Astrocyte (in vitro differentiated cells and primary cell): Measurements from ENCODE around the gene SAE1. TPM values are rescaled to one million over a fixed set of nuclear protein-coding genes. Genes with fewer than 3 reads are reported as not detected.

Experiments
- DNase-seq: peaks from one replicate; pipeline ENCODE4 v3.0.0-alpha.2; 2010; ENCODE audit warnings: low read depth
- FAIRE-seq: peaks from 2 replicates; lab custom pipeline; 2011; peaks lifted over from hg19 to GRCh38; lab: Jason Lieb, UNC
- H2AFZ ChIP-seq: 2 replicates; pipeline ENCODE4 v1.6.0; 2012; ENCODE audit warnings: low read depth, low read length, inconsistent platforms
- H3K27ac ChIP-seq: 2 replicates; pipeline ENCODE4 v1.5.1; 2011; ENCODE audit warnings: low read depth, low read length, inconsistent platforms
- H3K27me3 ChIP-seq: 2 replicates; pipeline ENCODE4 v1.6.0; 2011; ENCODE audit warnings: low read length, inconsistent platforms; ENCODE audit not compliant: insufficient read depth
- H3K36me3 ChIP-seq: 2 replicates; pipeline ENCODE4 v1.5.1; 2011; ENCODE audit warnings: low read length, inconsistent platforms; ENCODE audit not compliant: insufficient read depth
- H3K4me1 ChIP-seq: 2 replicates; pipeline ENCODE4 v1.5.1; 2011; ENCODE audit warnings: low read length, inconsistent platforms; ENCODE audit not compliant: insufficient read depth
- H3K4me2 ChIP-seq: 2 replicates; pipeline ENCODE4 v1.6.0; 2012; ENCODE audit warnings: low read length, inconsistent platforms
- H3K4me3 ChIP-seq: 2 replicates; pipeline ENCODE4 v1.5.1; 2011; ENCODE audit warnings: low read depth, mild to moderate bottlenecking, low read length, inconsistent platforms; ENCODE audit not compliant: insufficient read depth
- H3K79me2 ChIP-seq: 2 replicates; pipeline ENCODE4 v1.6.0; 2012; ENCODE audit warnings: mild to moderate bottlenecking, low read length, inconsistent platforms; ENCODE audit not compliant: insufficient read depth
- H3K9ac ChIP-seq: 2 replicates; pipeline ENCODE4 v1.6.0; 2012; ENCODE audit warnings: mild to moderate bottlenecking, low read length, inconsistent platforms
- H3K9me3 ChIP-seq: 2 replicates; pipeline ENCODE4 v1.5.1; 2012; ENCODE audit warnings: low read depth, mild to moderate bottlenecking, low read length, inconsistent platforms; ENCODE audit not compliant: insufficient read depth
- H4K20me1 ChIP-seq: 2 replicates; pipeline ENCODE4 v1.6.0; 2012; ENCODE audit warnings: low read length, inconsistent platforms; ENCODE audit not compliant: insufficient read depth
- H3K27ac Mint-ChIP-seq: one replicate; pipeline ENCODE4 v1.8.0; 2021; ENCODE audit warnings: mild to moderate bottlenecking, mixed read lengths; ENCODE audit not compliant: unreplicated experiment
- H3K27me3 Mint-ChIP-seq: one replicate; pipeline ENCODE4 v1.8.0; 2021; ENCODE audit warnings: low read depth, mixed read lengths; ENCODE audit not compliant: unreplicated experiment
- H3K36me3 Mint-ChIP-seq: one replicate; pipeline ENCODE4 v1.8.0; 2021; ENCODE audit warnings: low read depth, mixed read lengths; ENCODE audit not compliant: unreplicated experiment
- H3K4me1 Mint-ChIP-seq: one replicate; pipeline ENCODE4 v1.8.0; 2021; ENCODE audit warnings: low read depth, mixed read lengths; ENCODE audit not compliant: unreplicated experiment
- H3K4me3 Mint-ChIP-seq: one replicate; pipeline ENCODE4 v1.8.0; 2021; ENCODE audit warnings: mild to moderate bottlenecking, moderate library complexity, mixed read lengths; ENCODE audit not compliant: unreplicated experiment
- H3K9me3 Mint-ChIP-seq: one replicate; pipeline ENCODE4 v1.8.0; 2021; ENCODE audit warnings: mild to moderate bottlenecking, mixed read lengths; ENCODE audit not compliant: unreplicated experiment
- CTCF ChIP-seq: IDR thresholded peaks from 2 replicates; pipeline ENCODE4 v1.5.1; 2011; ENCODE audit warnings: low read depth, mild to moderate bottlenecking, inconsistent platforms, low read length, moderate library complexity; ENCODE audit not compliant: insufficient read depth
- EZH2 ChIP-seq: IDR thresholded peaks from 2 replicates; pipeline ENCODE4 v1.6.1; 2012; ENCODE audit warnings: mild to moderate bottlenecking, low read length, inconsistent platforms; ENCODE audit not compliant: insufficient read depth
- total RNA-seq: library from RNA; stranded (reverse); gene quantifications from 2 replicates; pipeline ENCODE4 v1.2.1, GENCODE V29; 2021

Gene SAE1
- total RNA-seq, 1 donor from 2014 or later, result 133 TPM

GRCh38 chr19:47109177-47109540 is 21.5 kb upstream of the SAE1 start:
- Histone ChIP-seq H3K4me1 (peaks cover 47% of the 10 kb centered on the region), H4K20me1 (peaks cover 45% of the 10 kb centered on the region), H3K27me3 (no peaks in the 10 kb centered on the region), H3K36me3 (no peaks in the 10 kb centered on the region), H3K9me3 (no peaks in the 10 kb centered on the region), H3K4me2 (peak overlapping the region; percentile 98), H3K9ac (peak overlapping the region; percentile 100), H3K4me3 (peak overlapping the region; percentile 90), H3K27ac (peak overlapping the region; percentile 100), H2AFZ (no peak overlapping the region), H3K79me2 (peaks cover 74% of the 10 kb centered on the region)
- H3K4me1 Mint-ChIP-seq, result peaks cover 44% of the 10 kb centered on the region
- FAIRE-seq, result no peak
- no peaks in the 10 kb centered on the region for H3K27me3 Mint-ChIP-seq
- H3K36me3 Mint-ChIP-seq, result peaks cover 4% of the 10 kb centered on the region
- H3K27ac Mint-ChIP-seq, result peak overlapping the region; percentile 12
- TF ChIP-seq EZH2, result no peak
- no peak for TF ChIP-seq CTCF
- H3K9me3 Mint-ChIP-seq, result no peaks in the 10 kb centered on the region
- DNase-seq, result no peak
- H3K4me3 Mint-ChIP-seq, result peak overlapping the region; percentile 99

GRCh38 chr19:47109541-47110375 is 20.9 kb upstream of the SAE1 start:
- Histone ChIP-seq H3K9ac (peak overlapping the region; percentile 100), H3K4me2 (peak overlapping the region; percentile 98), H3K4me1 (peaks cover 49% of the 10 kb centered on the region), H3K27me3 (no peaks in the 10 kb centered on the region), H3K4me3 (peak overlapping the region; percentile 90), H3K9me3 (no peaks in the 10 kb centered on the region), H3K36me3 (no peaks in the 10 kb centered on the region), H4K20me1 (peaks cover 39% of the 10 kb centered on the region), H3K27ac (peak overlapping the region; percentile 100), H3K79me2 (peaks cover 68% of the 10 kb centered on the region), H2AFZ (no peak overlapping the region)
- TF ChIP-seq CTCF (no peak), EZH2 (no peak)
- Mint-ChIP-seq H3K9me3 (no peaks in the 10 kb centered on the region), H3K4me3 (peak overlapping the region; percentile 99), H3K27me3 (no peaks in the 10 kb centered on the region), H3K4me1 (peaks cover 45% of the 10 kb centered on the region), H3K36me3 (peaks cover 4% of the 10 kb centered on the region), H3K27ac (peak overlapping the region; percentile 98)
- FAIRE-seq, result no peak
- DNase-seq, result peak; percentile 42

- no peaks in the 10 kb centered on the region for H3K9me3 ChIP-seq
- DNase-seq, result no peak
- peak overlapping the region; percentile 98 for H3K27ac Mint-ChIP-seq
- H3K9ac ChIP-seq, result peak overlapping the region; percentile 100
- no peaks in the 10 kb centered on the region for H3K36me3 ChIP-seq
- H3K4me1 ChIP-seq, result peaks cover 49% of the 10 kb centered on the region
- H3K4me2 ChIP-seq, result peak overlapping the region; percentile 98
- H3K4me3 ChIP-seq, result peak overlapping the region; percentile 90
- H3K4me3 Mint-ChIP-seq, result peak overlapping the region; percentile 99
- FAIRE-seq, result no peak
- peaks cover 60% of the 10 kb centered on the region for H3K79me2 ChIP-seq
- H3K36me3 Mint-ChIP-seq, result peaks cover 4% of the 10 kb centered on the region
- H2AFZ ChIP-seq, result no peak overlapping the region
- H3K9me3 Mint-ChIP-seq, result no peaks in the 10 kb centered on the region
- no peaks in the 10 kb centered on the region for H3K27me3 ChIP-seq
- H3K4me1 Mint-ChIP-seq, result peaks cover 45% of the 10 kb centered on the region
- peaks cover 31% of the 10 kb centered on the region for H4K20me1 ChIP-seq
- no peak for TF ChIP-seq CTCF
- peak overlapping the region; percentile 100 for H3K27ac ChIP-seq
- H3K27me3 Mint-ChIP-seq, result no peaks in the 10 kb centered on the region
Observed at GRCh38 chr19:47110521-47111005, 20.1 kb upstream of the SAE1 start.
